Neutrophil (primary cell): ENCODE measurements around the gene TKT.

Experiments used
- H3K27ac ChIP-seq: fragments of 200-600 bp; sonication (generic); 2 replicates; pipeline ENCODE4 v1.5.1; 2016; ENCODE audit warnings: mild to moderate bottlenecking, moderate library complexity
- H3K27me3 ChIP-seq: fragments of 200-600 bp; sonication (generic); 2 replicates; pipeline ENCODE4 v1.6.0; 2016; ENCODE audit warnings: mild to moderate bottlenecking
- H3K36me3 ChIP-seq: fragments of 200-600 bp; sonication (generic); 2 replicates; pipeline ENCODE4 v1.5.1; 2017
- H3K4me1 ChIP-seq, 2 experiments: fragments of 200-600 bp in 1 of 2; sonication (generic) in 1 of 2; 1 replicate in 1 of 2; 2 replicates in 1 of 2; pipeline versions ENCODE4 v1.5.1 to v1.6.1; 2013 to 2016; ENCODE audit warnings: low read depth in 1 of 2, low read length in 1 of 2, mild to moderate bottlenecking in 1 of 2, moderate library complexity in 1 of 2; ENCODE audit not compliant: control insufficient read depth in 1 of 2, insufficient read depth in 1 of 2
- H3K4me3 ChIP-seq, 2 experiments: fragments of 200-600 bp in 1 of 2; sonication (generic) in 1 of 2; 1 replicate in 1 of 2; 2 replicates in 1 of 2; pipeline ENCODE4 v1.5.1; 2013 to 2016; ENCODE audit warnings: low read depth in 1 of 2, low read length in 1 of 2, mild to moderate bottlenecking in 1 of 2, moderate library complexity in 1 of 2
- H3K9me3 ChIP-seq: fragments of 200-600 bp; sonication (generic); 2 replicates; pipeline ENCODE4 v1.5.1; 2016
- CTCF ChIP-seq: fragments of 200-600 bp; sonication (generic); IDR thresholded peaks from 2 replicates; pipeline ENCODE4 v1.5.1; 2016; ENCODE audit warnings: antibody characterized with exemption

Gene TKT

GRCh38 chr3:53242155-53242554 lies 13.7 kb downstream of the TKT start:
- no peaks in the 10 kb centered on the region for H3K9me3 ChIP-seq
- peak overlapping the region; percentile 97 for H3K27ac ChIP-seq
- no peaks in the 10 kb centered on the region for H3K27me3 ChIP-seq
- TF ChIP-seq CTCF = no peak
- H3K36me3 ChIP-seq = peaks cover 84% of the 10 kb centered on the region
- peak overlapping the region in 1 of 2 experiments; percentile 7 for H3K4me3 ChIP-seq
- H3K4me1 ChIP-seq = peaks cover 72 to 78% of the 10 kb centered on the region in 2 experiments

DNA sequence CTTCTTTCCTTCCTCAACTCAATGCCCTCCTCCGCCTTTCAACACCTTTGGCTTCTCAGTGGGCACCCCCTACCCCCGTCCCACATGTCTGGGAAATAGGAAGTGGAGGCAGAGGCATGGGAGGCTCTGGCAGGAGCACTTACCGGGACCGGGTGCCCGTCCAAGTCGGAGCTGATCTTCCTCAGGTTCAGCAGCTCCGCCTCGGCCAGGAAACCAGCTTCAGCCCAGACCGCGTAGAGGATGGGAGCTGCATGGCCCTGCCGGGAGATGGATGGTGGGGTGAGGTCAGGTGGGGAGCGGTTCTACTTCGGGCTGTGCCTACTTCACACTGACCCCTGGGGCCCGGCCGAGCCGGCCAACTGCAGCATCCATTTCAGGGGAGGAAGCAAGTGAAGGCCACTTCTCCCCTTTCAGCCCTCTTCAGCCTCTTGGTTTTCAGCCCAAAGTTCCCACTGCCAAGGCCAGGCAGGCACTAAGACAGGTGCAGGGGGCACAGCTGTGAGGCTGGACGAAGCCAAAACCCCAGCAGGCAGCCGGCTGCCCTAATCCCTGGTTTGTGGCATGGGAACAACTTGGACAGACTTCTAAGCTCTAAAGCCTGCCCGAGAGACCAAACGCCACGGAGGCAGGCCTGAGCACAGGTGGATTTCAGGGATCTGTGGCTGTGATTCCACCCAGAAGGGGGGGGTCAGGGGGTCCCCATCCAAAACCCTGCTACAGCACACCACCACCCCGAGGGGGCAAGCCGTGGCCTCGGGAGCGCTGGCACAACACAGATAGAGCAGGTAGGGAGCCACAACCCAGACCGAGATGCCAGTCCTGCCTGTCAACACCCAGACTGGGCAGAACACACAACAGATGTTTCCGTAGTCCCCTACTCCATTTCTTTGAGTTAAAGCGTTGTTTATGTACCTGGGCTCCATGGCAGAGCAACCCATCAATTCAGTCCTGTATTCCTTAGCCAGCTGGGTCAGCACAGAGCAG lies 14.5 kb downstream of the TKT start:
- Histone ChIP-seq H3K4me3 (peak overlapping the region in 1 of 2 experiments; percentile 7), H3K27me3 (no peaks in the 10 kb centered on the region), H3K4me1 (peaks cover 72 to 77% of the 10 kb centered on the region in 2 experiments), H3K9me3 (no peaks in the 10 kb centered on the region), H3K36me3 (peaks cover 89% of the 10 kb centered on the region), H3K27ac (peak overlapping the region; percentile 97)
- no peak for TF ChIP-seq CTCF

GRCh38 chr3:53239800-53240199 lies 16.0 kb downstream of the TKT start:
- no peak for TF ChIP-seq CTCF
- Histone ChIP-seq H3K4me3 (no peak overlapping the region), H3K4me1 (peaks cover 68 to 71% of the 10 kb centered on the region in 2 experiments), H3K27me3 (no peaks in the 10 kb centered on the region), H3K27ac (peak overlapping the region; percentile 97), H3K9me3 (no peaks in the 10 kb centered on the region), H3K36me3 (peaks cover 98% of the 10 kb centered on the region)

GRCh38 chr3:53238886-53239285 lies 16.9 kb downstream of the TKT start:
- Histone ChIP-seq H3K27ac (peak overlapping the region; percentile 97), H3K27me3 (no peaks in the 10 kb centered on the region), H3K4me1 (peaks cover 67 to 70% of the 10 kb centered on the region in 2 experiments), H3K36me3 (peaks cover 100% of the 10 kb centered on the region), H3K4me3 (no peak overlapping the region), H3K9me3 (no peaks in the 10 kb centered on the region)
- no peak for TF ChIP-seq CTCF

GRCh38 chr3:53238051-53238850 lies 17.6 kb downstream of the TKT start:
- peaks cover 100% of the 10 kb centered on the region for H3K36me3 ChIP-seq
- no peaks in the 10 kb centered on the region for H3K9me3 ChIP-seq
- no peak overlapping the region for H3K4me3 ChIP-seq
- no peaks in the 10 kb centered on the region for H3K27me3 ChIP-seq
- peaks cover 63 to 68% of the 10 kb centered on the region in 2 experiments for H3K4me1 ChIP-seq
- TF ChIP-seq CTCF = no peak
- peak overlapping the region; percentile 97 for H3K27ac ChIP-seq
